DOHH2 (cell line): ENCODE results near the gene UAP1L1.

Source experiments
- H3F3A ChIP-seq: fragments of 200-600 bp; sonication (generic), shearing (Covaris generic); 2 replicates; pipeline ENCODE4 v1.6.0; 2016; ENCODE audit warnings: antibody characterized with exemption, mild to moderate bottlenecking; ENCODE audit not compliant: control insufficient read depth, insufficient read depth
- H3K27ac ChIP-seq: fragments of 200-600 bp; sonication (generic); 2 replicates; pipeline ENCODE4 v1.5.1; 2014; ENCODE audit warnings: low read depth, mild to moderate bottlenecking, low read length, moderate library complexity
- H3K27me3 ChIP-seq: fragments of 200-600 bp; sonication (generic); 2 replicates; pipeline ENCODE4 v1.6.1; 2014; ENCODE audit warnings: mild to moderate bottlenecking, low read length, mixed read lengths; ENCODE audit not compliant: control insufficient read depth
- H3K36me3 ChIP-seq: fragments of 200-600 bp; sonication (generic); 2 replicates; pipeline ENCODE4 v1.6.1; 2014; ENCODE audit warnings: mild to moderate bottlenecking, low read length, moderate library complexity, mixed read lengths; ENCODE audit not compliant: control insufficient read depth
- H3K4me1 ChIP-seq: fragments of 200-600 bp; sonication (generic); 2 replicates; pipeline ENCODE4 v1.6.1; 2014; ENCODE audit warnings: mild to moderate bottlenecking, low read length, mixed read lengths; ENCODE audit not compliant: control insufficient read depth
- H3K4me2 ChIP-seq: fragments of 200-600 bp; sonication (generic); 2 replicates; pipeline ENCODE4 v1.6.0; 2014; ENCODE audit warnings: mild to moderate bottlenecking, low read length, moderate library complexity
- H3K4me3 ChIP-seq: fragments of 200-600 bp; sonication (generic); 2 replicates; pipeline ENCODE4 v1.5.1; 2014; ENCODE audit warnings: mild to moderate bottlenecking, low read length, mixed read lengths
- H3K79me2 ChIP-seq: fragments of 200-600 bp; sonication (generic); 2 replicates; pipeline ENCODE4 v1.6.1; 2014; ENCODE audit warnings: mild to moderate bottlenecking, low read length, mixed read lengths; ENCODE audit not compliant: control insufficient read depth
- H3K9me2 ChIP-seq: fragments of 200-600 bp; sonication (generic); replicated peaks from 2 replicates; pipeline ENCODE4 v1.6.1; 2014; ENCODE audit warnings: mild to moderate bottlenecking, low read length, mixed read lengths; ENCODE audit not compliant: control insufficient read depth
- H3K9me3 ChIP-seq: fragments of 200-600 bp; sonication (generic); 2 replicates; pipeline ENCODE4 v1.6.1; 2014; ENCODE audit warnings: antibody characterized with exemption, low read length, mixed read lengths; ENCODE audit not compliant: control insufficient read depth, insufficient read depth
- H4K20me1 ChIP-seq: fragments of 200-600 bp; sonication (generic); 2 replicates; pipeline ENCODE4 v1.6.0; 2014; ENCODE audit warnings: low read depth, mild to moderate bottlenecking, antibody characterized with exemption, low read length, moderate library complexity; ENCODE audit not compliant: control insufficient read depth, insufficient read depth
- EZH2phosphoT487 ChIP-seq: fragments of 200-600 bp; sonication (generic); IDR thresholded peaks from 2 replicates; pipeline ENCODE4 v1.6.1; 2017; ENCODE audit warnings: borderline replicate concordance, mild to moderate bottlenecking, antibody characterized with exemption, low read length, moderate library complexity, mixed read lengths
- TF ChIP-seq, protein P1 (sequence below): fragments of 200-600 bp; sonication (generic); IDR thresholded peaks from one replicate; pipeline ENCODE4 v1.5.1; 2014; ENCODE audit warnings: antibody characterized with exemption, mild to moderate bottlenecking, low read depth, low read length; ENCODE audit not compliant: poor library complexity, severe bottlenecking

UAP1L1 gene

DNA sequence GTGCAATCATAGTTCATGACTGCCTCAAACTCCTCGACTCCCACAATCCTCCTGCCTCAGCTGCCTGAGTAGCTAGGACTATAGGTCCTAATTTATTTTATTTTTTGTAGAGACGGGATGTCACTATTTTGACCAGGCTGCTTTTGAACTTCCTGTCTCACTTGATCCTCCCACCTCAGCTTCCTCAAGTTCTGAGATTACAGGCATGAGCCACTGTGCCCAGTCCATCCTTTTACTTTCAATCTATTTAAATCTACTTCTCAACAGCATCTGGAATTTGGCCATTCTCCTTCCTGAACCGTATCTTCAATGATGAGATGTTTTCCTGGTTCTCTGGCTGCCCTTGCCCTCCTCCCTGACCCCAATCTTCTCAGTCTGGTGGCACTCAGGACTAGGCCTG lies 49.5 kb downstream of the UAP1L1 start:
- Histone ChIP-seq H3K4me1 (peaks cover 58% of the 10 kb centered on the region), H3F3A (peaks cover 47% of the 10 kb centered on the region), H4K20me1 (no peaks in the 10 kb centered on the region; the same call in 1 of the 2 replicates), H3K9me2 (no peaks in the 10 kb centered on the region), H3K27ac (peak overlapping the region; percentile 88), H3K4me3 (peak overlapping the region; percentile 90), H3K27me3 (no peaks in the 10 kb centered on the region), H3K4me2 (peak overlapping the region; percentile 93), H3K9me3 (no peaks in the 10 kb centered on the region), H3K79me2 (peaks cover 70% of the 10 kb centered on the region), H3K36me3 (peaks cover 33% of the 10 kb centered on the region)
- TF ChIP-seq, protein P1, sequence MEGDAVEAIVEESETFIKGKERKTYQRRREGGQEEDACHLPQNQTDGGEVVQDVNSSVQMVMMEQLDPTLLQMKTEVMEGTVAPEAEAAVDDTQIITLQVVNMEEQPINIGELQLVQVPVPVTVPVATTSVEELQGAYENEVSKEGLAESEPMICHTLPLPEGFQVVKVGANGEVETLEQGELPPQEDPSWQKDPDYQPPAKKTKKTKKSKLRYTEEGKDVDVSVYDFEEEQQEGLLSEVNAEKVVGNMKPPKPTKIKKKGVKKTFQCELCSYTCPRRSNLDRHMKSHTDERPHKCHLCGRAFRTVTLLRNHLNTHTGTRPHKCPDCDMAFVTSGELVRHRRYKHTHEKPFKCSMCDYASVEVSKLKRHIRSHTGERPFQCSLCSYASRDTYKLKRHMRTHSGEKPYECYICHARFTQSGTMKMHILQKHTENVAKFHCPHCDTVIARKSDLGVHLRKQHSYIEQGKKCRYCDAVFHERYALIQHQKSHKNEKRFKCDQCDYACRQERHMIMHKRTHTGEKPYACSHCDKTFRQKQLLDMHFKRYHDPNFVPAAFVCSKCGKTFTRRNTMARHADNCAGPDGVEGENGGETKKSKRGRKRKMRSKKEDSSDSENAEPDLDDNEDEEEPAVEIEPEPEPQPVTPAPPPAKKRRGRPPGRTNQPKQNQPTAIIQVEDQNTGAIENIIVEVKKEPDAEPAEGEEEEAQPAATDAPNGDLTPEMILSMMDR, result no peak
- TF ChIP-seq EZH2phosphoT487, result no peak

DNA sequence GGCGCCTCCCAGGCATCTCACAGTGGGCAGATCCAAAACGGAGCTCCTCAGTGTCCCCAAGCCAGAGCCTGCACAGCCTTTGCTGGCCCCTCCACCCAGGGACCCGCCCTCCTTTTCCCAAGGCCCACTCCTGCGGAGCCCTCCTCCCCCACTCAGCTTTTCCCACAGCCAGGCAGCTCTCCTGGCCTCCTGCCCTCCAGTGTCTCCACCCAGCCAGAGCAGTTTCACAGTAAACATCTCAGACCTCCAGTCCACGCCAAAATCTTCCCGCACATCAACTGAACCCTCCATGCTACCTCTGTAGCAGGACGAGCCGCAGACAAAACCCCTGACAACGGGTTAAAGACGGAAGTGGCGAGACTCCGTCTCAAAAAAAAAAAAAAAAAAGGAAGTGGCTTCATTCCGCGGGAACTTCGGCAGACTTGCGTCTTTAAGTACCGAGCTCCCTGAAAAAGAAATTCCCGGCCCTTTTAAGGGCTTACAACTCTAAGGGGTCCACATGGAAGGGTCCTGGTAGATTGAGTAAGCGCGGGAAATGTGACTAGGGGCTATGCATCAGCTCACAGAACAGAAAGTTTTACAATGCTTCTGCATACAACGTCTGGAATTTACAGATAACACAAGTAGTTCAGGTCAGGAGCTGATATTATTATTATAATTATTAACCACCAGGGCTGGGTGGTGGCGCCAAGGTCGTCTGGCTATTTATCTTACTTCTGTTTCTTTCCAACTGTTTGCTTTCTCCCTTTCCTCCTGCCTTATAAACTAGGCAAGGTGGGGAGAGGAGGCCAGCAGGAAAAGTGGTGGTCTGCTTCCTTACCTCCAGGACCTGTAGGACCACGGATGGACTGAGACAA lies 50.2 kb downstream of the UAP1L1 start:
- Histone ChIP-seq H3K4me2 (peak overlapping the region; percentile 93), H3K79me2 (peaks cover 70% of the 10 kb centered on the region), H3K27ac (peak overlapping the region; percentile 88), H3K4me3 (peak overlapping the region; percentile 90), H4K20me1 (no peaks in the 10 kb centered on the region; the same call in 1 of the 2 replicates), H3K36me3 (peaks cover 30% of the 10 kb centered on the region), H3K27me3 (no peaks in the 10 kb centered on the region), H3K9me3 (no peaks in the 10 kb centered on the region), H3K4me1 (peaks cover 53% of the 10 kb centered on the region), H3F3A (peaks cover 42% of the 10 kb centered on the region), H3K9me2 (no peaks in the 10 kb centered on the region)
- TF ChIP-seq, protein P1, result no peak
- TF ChIP-seq EZH2phosphoT487, result no peak

DNA sequence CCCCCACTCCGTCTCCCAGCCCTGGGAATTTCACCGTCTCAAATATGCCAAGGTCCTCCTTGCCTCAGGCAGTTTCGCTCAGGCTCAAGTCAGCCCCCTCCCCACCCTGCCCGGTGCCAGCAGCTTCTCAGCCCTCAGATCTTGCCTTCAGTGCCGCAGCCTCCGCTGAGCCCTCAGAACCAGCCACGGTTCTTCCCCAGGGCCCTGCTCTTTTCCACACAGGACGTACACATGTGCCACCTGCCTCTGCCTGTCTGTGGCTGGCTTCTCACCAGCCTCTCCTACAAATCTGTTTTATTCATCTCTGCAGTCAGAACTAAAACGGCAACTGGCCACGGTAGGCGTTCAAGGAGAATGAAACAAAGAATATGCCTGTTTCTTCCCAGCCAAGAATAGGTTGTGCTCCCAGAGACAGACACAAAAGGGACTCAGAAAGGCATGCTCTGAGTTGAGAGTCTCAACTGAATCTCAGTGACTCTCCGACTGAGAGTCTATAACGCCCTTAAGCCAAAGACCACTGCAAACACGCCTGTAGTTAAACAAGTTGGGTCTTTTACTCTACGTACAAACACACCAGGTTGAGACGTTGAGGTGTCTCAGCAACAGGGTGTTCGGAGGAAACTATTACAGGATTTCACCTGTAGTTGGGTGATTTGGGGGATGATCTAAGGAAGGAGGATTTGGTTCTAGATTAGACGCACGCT lies 51.0 kb downstream of the UAP1L1 start:
- peaks cover 70% of the 10 kb centered on the region for H3K79me2 ChIP-seq
- peak overlapping the region; percentile 88 for H3K27ac ChIP-seq
- no peaks in the 10 kb centered on the region for H3K9me3 ChIP-seq
- H3K36me3 ChIP-seq, result peaks cover 30% of the 10 kb centered on the region
- H3K4me3 ChIP-seq, result peak overlapping the region; percentile 90
- H4K20me1 ChIP-seq, result no peaks in the 10 kb centered on the region; the same call in 1 of the 2 replicates
- peaks cover 41% of the 10 kb centered on the region for H3F3A ChIP-seq
- H3K27me3 ChIP-seq, result no peaks in the 10 kb centered on the region
- no peak for TF ChIP-seq EZH2phosphoT487
- TF ChIP-seq, protein P1, result no peak
- peak overlapping the region; percentile 93 for H3K4me2 ChIP-seq
- no peaks in the 10 kb centered on the region for H3K9me2 ChIP-seq
- peaks cover 45% of the 10 kb centered on the region for H3K4me1 ChIP-seq
